Measurements from ENCODE around the gene ALDH1A3. TPM values are rescaled to one million over a fixed set of nuclear protein-coding genes. Genes with fewer than 3 reads are reported as not detected.

Gene ALDH1A3
- 10 to 100 TPM in 1 of 4 donors, 1 to 10 TPM in 3; 6.8 to 12.4 (median 7.7) TPM for total RNA-seq

DNA sequence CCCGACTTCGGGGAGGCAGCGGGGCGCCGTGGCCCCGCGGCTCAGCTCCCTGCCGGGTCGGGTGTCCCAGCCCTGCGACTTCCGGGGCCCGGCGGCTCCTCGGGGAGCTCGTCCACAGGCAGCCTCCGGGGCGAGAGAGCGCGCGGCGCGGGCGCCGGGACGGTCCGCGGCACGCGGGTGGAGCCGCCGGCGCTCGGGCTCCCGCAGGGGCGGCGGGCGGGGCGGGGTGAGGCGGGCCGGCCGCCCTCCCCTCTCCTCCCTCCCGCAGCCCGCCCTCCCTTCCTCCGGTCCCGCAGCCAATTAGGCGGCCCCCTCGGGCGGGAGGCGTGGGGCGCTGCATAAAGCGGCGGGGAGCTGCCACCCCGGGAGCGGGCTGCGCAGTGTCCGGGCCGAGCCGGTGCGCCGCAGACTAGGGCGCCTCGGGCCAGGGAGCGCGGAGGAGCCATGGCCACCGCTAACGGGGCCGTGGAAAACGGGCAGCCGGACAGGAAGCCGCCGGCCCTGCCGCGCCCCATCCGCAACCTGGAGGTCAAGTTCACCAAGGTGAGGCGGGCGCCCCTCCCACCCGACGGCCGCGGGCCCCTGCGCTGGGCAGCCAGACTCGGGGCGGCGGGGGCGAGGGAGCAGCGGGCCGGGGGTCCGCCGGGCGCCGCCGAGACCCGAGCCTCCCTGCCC, at the start of gene ALDH1A3:
Gene ALDH1A3 (plus strand): TSS at position 368 of the 675 bp plus-strand sequence. CDS start 77 bp downstream, at position 445.
- TF ChIP-seq POLR2AphosphoS5 (IDR thresholded peaks at IDR 0.05) (no peak), EP300 (IDR thresholded peaks at IDR 0.05) (no peak), POLR2A (IDR thresholded peaks at IDR 0.05) (no peak)
- TF ChIP-seq, protein P1, sequence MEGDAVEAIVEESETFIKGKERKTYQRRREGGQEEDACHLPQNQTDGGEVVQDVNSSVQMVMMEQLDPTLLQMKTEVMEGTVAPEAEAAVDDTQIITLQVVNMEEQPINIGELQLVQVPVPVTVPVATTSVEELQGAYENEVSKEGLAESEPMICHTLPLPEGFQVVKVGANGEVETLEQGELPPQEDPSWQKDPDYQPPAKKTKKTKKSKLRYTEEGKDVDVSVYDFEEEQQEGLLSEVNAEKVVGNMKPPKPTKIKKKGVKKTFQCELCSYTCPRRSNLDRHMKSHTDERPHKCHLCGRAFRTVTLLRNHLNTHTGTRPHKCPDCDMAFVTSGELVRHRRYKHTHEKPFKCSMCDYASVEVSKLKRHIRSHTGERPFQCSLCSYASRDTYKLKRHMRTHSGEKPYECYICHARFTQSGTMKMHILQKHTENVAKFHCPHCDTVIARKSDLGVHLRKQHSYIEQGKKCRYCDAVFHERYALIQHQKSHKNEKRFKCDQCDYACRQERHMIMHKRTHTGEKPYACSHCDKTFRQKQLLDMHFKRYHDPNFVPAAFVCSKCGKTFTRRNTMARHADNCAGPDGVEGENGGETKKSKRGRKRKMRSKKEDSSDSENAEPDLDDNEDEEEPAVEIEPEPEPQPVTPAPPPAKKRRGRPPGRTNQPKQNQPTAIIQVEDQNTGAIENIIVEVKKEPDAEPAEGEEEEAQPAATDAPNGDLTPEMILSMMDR (IDR thresholded peaks at IDR 0.05), result no peak
- Histone ChIP-seq H3K9me3 (no peaks in the 10 kb centered on the region), H3K4me3 (peak within 1 kb of the TSS; percentile 60), H3K4me1 (peaks cover 16% of the 10 kb centered on the region), H3K36me3 (no peaks in the 10 kb centered on the region), H3K27me3 (peaks cover 31% of the 10 kb centered on the region), H3K27ac (no peak within 1 kb of the TSS)
- peak in 1 of 2 donors; percentile 60 for DNase-seq (ENCODE audit: low spot score in 2 of 2)
- WGBS, result 0% methylated on average over 1 of the region's 93 CpGs

DNA sequence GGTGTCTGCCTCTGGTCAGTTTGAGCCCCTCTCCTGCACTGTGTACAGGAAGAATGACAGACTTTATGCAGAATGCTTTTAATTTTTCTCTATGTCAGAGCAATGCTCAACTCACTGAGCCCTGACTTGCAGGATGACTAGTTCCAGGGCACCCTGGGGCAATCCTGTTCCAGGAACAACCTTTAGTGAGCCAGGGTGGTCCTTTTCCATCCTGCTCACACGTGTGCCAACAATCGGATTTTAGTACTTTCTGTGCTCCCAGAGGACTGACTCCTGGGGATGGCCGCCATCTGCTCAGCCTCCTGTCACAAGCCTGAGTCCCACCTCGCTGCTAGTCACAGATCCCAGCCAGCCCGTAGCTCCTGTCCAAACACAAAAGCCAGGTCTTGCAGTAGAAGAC, 48.2 kb upstream of the ALDH1A3 start:
- no peak overlapping the region for H3K4me3 ChIP-seq
- 51% methylated on average over 5 of the region's 5 CpGs for WGBS

DNA sequence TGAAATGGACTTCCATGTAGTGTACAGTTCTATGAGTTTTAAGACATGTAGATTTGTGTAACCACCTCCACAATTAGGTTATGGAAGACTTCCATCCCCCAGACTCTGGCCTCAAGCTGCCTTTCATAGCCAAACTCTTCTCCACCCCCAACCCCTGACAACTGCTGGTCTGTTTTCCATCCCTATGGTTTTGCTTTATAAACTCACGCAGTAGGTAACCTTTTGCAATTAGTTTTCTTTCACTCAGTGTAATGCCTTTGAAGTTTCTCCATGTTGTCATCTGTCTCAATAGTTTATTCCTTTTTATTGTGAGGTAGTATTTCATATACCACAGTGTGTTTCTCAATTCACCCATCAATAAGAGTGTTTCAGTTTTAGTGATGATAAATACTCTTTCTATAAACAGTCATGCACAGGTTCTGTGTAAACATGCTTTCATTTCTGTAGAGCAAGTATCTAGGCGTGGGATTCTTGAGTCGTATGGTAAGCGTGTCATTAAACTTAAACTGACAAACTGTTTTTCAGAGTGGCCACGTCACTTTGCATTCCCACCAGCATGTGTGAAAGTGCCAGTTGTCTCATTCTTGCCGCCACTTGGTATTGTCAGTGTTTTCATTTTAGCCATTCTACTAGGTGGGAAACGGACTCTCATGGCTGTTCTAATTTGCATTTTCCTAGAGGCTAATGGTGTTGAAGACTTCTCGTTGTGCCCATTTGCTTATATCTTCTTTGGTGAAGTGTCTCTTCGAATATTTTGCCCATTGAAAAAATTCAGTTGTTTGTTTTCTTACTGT, 47.3 kb upstream of the ALDH1A3 start:
- Histone ChIP-seq H3K27ac (no peak overlapping the region), H3K9me3 (no peaks in the 10 kb centered on the region), H3K36me3 (no peaks in the 10 kb centered on the region), H3K27me3 (peaks cover 4% of the 10 kb centered on the region), H3K4me3 (no peak overlapping the region), H3K4me1 (no peaks in the 10 kb centered on the region)
- TF ChIP-seq, protein P1 (IDR thresholded peaks at IDR 0.05), result no peak
- no peak for TF ChIP-seq POLR2AphosphoS5 (IDR thresholded peaks at IDR 0.05)
- no peak for TF ChIP-seq POLR2A (IDR thresholded peaks at IDR 0.05)
- TF ChIP-seq EP300 (IDR thresholded peaks at IDR 0.05), result no peak
- no peak for DNase-seq (ENCODE audit: low spot score in 2 of 2)
- 93% methylated on average over 9 of the region's 9 CpGs for WGBS

More for the DNA sequence above, 48.2 kb upstream of the ALDH1A3 start:
- Histone ChIP-seq H3K9me3 (no peaks in the 10 kb centered on the region), H3K4me1 (no peaks in the 10 kb centered on the region), H3K27ac (no peak overlapping the region), H3K36me3 (no peaks in the 10 kb centered on the region), H3K27me3 (peaks cover 4% of the 10 kb centered on the region)
- TF ChIP-seq, protein P1 (IDR thresholded peaks at IDR 0.05), result no peak
- TF ChIP-seq EP300 (IDR thresholded peaks at IDR 0.05), result no peak
- TF ChIP-seq POLR2A (IDR thresholded peaks at IDR 0.05), result no peak
- no peak for DNase-seq (ENCODE audit: low spot score in 2 of 2)

DNA sequence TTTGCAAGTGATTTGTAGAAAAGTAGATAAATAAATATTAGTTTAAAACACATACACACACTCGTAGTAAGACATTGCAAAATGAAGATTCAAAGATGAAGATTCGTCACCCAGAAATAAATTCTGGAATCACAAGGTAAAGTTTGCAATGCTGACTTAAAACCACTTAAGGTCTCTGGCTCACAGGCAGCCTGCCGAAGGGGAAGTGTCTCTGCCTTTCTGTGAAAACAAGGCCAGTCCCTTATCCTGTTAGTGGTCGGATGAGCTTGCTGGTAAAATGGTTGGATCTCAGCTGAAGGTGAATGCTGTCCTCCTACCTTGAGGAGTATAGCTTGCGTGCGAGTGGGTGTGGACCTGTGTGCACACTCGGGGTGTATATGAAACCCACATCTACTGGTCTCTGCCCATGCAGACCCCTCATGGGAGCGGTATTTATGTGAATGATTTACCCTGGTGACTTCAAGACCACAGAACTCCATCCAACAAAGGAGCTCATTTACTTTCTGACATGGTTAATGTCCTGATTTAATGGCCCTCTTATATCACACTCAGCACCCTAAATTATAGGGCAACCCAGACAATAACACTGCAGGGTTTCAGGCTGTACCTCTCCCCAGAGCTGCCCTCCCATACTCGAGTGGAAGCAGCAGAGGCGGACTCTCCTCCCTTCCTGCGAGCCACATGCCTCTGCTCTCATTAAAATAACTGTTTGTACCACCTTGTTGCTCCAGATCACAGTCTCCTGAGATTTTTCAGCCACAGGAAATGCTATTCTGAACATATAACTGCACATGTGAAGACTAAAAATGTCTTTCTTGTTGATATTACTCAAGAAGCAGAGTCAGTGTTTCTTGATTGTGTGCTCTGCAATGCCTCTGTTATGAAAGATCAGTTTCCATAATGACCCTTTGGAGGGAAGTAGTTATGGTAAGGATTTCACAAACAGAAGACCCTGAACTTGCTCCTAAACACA, 45.9 kb upstream of the ALDH1A3 start:
- TF ChIP-seq POLR2A (IDR thresholded peaks at IDR 0.05) (no peak), POLR2AphosphoS5 (IDR thresholded peaks at IDR 0.05) (no peak), EP300 (IDR thresholded peaks at IDR 0.05) (no peak)
- TF ChIP-seq, protein P1 (IDR thresholded peaks at IDR 0.05), result no peak
- no peaks in the 10 kb centered on the region for H3K4me1 ChIP-seq
- H3K9me3 ChIP-seq, result no peaks in the 10 kb centered on the region
- H3K4me3 ChIP-seq, result no peak overlapping the region
- H3K27ac ChIP-seq, result no peak overlapping the region
- peaks cover 4% of the 10 kb centered on the region for H3K27me3 ChIP-seq
- no peaks in the 10 kb centered on the region for H3K36me3 ChIP-seq
- 74% methylated on average over 9 of the region's 11 CpGs for WGBS
- DNase-seq (ENCODE audit: low spot score in 2 of 2), result no peak

All from suprapubic skin (tissue), 4 donors.